Endothelial cell of umbilical vein (primary cell): ENCODE data around the gene ABI2. TPM values are rescaled to one million over a fixed set of nuclear protein-coding genes. Genes with fewer than 3 reads are reported as not detected.

Experiments used
- BruUV-seq: library from RNA; stranded (reverse); fragments of 400-500 nt; replicated peaks from 2 replicates; lab custom pipeline; 2021; lab: Mats Ljungman, UMichigan
- CTCF ChIA-PET: fragments of 300-600, 350-600 bp; sonication (Branson Sonifier 250); formaldehyde crosslinking; loops from one replicate; lab custom pipeline; 2021; ENCODE audit warnings: antibody characterized with exemption, inconsistent platforms; lab: Charles Lee
- POLR2A ChIA-PET: fragments of 300-600, 350-600 bp; sonication (Branson Sonifier 250); formaldehyde crosslinking; loops from one replicate; lab custom pipeline; 2021; ENCODE audit warnings: antibody characterized with exemption, inconsistent platforms; lab: Charles Lee
- DNase-seq: peaks from one replicate; pipeline ENCODE4 v3.0.0-alpha.2; 2011; ENCODE audit warnings: low read depth, low spot score
- FAIRE-seq: peaks from 2 replicates; lab custom pipeline; 2011; peaks lifted over from hg19 to GRCh38; lab: Jason Lieb, UNC
- H2AFZ ChIP-seq: 2 replicates; pipeline ENCODE4 v1.6.0; 2012; ENCODE audit warnings: low read depth, low read length, control low read depth, inconsistent platforms
- H3K27ac ChIP-seq: 2 replicates; pipeline ENCODE4 v1.5.1; 2011; ENCODE audit warnings: low read depth, mild to moderate bottlenecking, control low read depth, low read length, moderate library complexity; ENCODE audit not compliant: insufficient read depth
- H3K27me3 ChIP-seq, 2 experiments: 2 replicates each; pipeline versions ENCODE4 v1.6.0 to v1.6.1; 2011; ENCODE audit warnings: low read length in 2 of 2, mixed read lengths in 1 of 2; ENCODE audit not compliant: control insufficient read depth in 2 of 2, insufficient read depth in 2 of 2
- H3K36me3 ChIP-seq, 2 experiments: 2 replicates in 1 of 2; 3 replicates in 1 of 2; pipeline ENCODE4 v1.5.1; 2011; ENCODE audit warnings: low read length in 2 of 2, mild to moderate bottlenecking in 1 of 2, moderate library complexity in 1 of 2; ENCODE audit not compliant: control insufficient read depth in 2 of 2, insufficient read depth in 2 of 2; ENCODE audit errors: extremely low read depth in 1 of 2
- H3K4me1 ChIP-seq: 3 replicates; pipeline ENCODE4 v1.5.1; 2011; ENCODE audit warnings: mild to moderate bottlenecking, low read length; ENCODE audit not compliant: control insufficient read depth, insufficient read depth; ENCODE audit errors: extremely low read depth
- H3K4me2 ChIP-seq: 2 replicates; pipeline ENCODE4 v1.6.1; 2011; ENCODE audit warnings: low read length, control low read depth, mixed read lengths; ENCODE audit not compliant: insufficient read depth
- H3K4me3 ChIP-seq, 3 experiments: fragments of 200-600 bp in 1 of 3; sonication (generic), shearing (Covaris generic) in 1 of 3; replicated peaks in 1 of 3; 2 replicates each; pipeline ENCODE4 v1.5.1; 2011 to 2016; ENCODE audit warnings: control low read depth in 3 of 3, low read length in 3 of 3, mild to moderate bottlenecking in 2 of 3, inconsistent platforms in 1 of 3, low read depth in 1 of 3, moderate library complexity in 1 of 3; ENCODE audit not compliant: insufficient read depth in 1 of 3
- H3K79me2 ChIP-seq: 2 replicates; pipeline ENCODE4 v1.6.0; 2012; ENCODE audit warnings: low read length, inconsistent platforms; ENCODE audit not compliant: control insufficient read depth, insufficient read depth
- H3K9ac ChIP-seq: replicated peaks from 2 replicates; pipeline ENCODE3; 2011; ENCODE audit warnings: low read length, control low read depth; ENCODE audit not compliant: insufficient read depth; ENCODE audit errors: extremely low read depth
- H3K9me1 ChIP-seq: replicated peaks from 3 replicates; pipeline ENCODE4 v1.6.0; 2011; ENCODE audit warnings: mild to moderate bottlenecking, low read length; ENCODE audit not compliant: control insufficient read depth, insufficient read depth; ENCODE audit errors: extremely low read depth
- H3K9me3 ChIP-seq: replicated peaks from 2 replicates; pipeline ENCODE4 v1.5.1; 2012; ENCODE audit warnings: low read length, inconsistent platforms; ENCODE audit not compliant: control insufficient read depth, insufficient read depth
- H4K20me1 ChIP-seq: replicated peaks from 2 replicates; pipeline ENCODE3; 2011; ENCODE audit warnings: mild to moderate bottlenecking, low read length; ENCODE audit not compliant: control insufficient read depth, insufficient read depth; ENCODE audit errors: extremely low read depth
- CTCF ChIP-seq, 2 donors: IDR thresholded peaks; 1 replicate in 1 of 2; 2 replicates in 1 of 2; pipeline ENCODE4 v1.5.1; 2011; ENCODE audit warnings: low read length in 2 of 2, mild to moderate bottlenecking in 2 of 2, moderate library complexity in 2 of 2, control low read depth in 1 of 2, inconsistent platforms in 1 of 2, low read depth in 1 of 2; ENCODE audit not compliant: insufficient read depth in 1 of 2; ENCODE audit errors: extremely low read depth in 1 of 2
- EZH2 ChIP-seq: IDR thresholded peaks from 2 replicates; pipeline ENCODE4 v1.6.1; 2012; ENCODE audit warnings: borderline replicate concordance, low read depth, mild to moderate bottlenecking, moderate library complexity, low read length, inconsistent platforms; ENCODE audit not compliant: severe bottlenecking
- FOS ChIP-seq: IDR thresholded peaks from 2 replicates; pipeline ENCODE4 v1.6.1; 2011; ENCODE audit warnings: mild to moderate bottlenecking, low read length, moderate library complexity, borderline replicate concordance; ENCODE audit not compliant: insufficient read depth
- JUN ChIP-seq: IDR thresholded peaks from 2 replicates; pipeline ENCODE4 v1.6.1; 2011; ENCODE audit warnings: borderline replicate concordance, low read depth; ENCODE audit not compliant: insufficient read length, insufficient read depth
- MAX ChIP-seq: IDR thresholded peaks from 2 replicates; pipeline ENCODE4 v1.6.1; 2011; ENCODE audit not compliant: insufficient read depth, insufficient read length
- MYC ChIP-seq: IDR thresholded peaks from one replicate; pipeline ENCODE4 v1.6.1; 2011; ENCODE audit warnings: mild to moderate bottlenecking, low read depth, low read length
- POLR2A ChIP-seq: IDR thresholded peaks from 2 replicates; pipeline ENCODE4 v1.6.1; 2012; ENCODE audit warnings: low read depth, mild to moderate bottlenecking, control low read depth, low read length
- POLR2AphosphoS5 ChIP-seq: IDR thresholded peaks from 2 replicates; pipeline ENCODE4 v1.6.1; 2012; ENCODE audit warnings: low read depth, mild to moderate bottlenecking, control low read depth, low read length, moderate library complexity; ENCODE audit not compliant: insufficient read depth
- dilution Hi-C: fragments of 300-500 bp; cut with MboI; formaldehyde crosslinking; loops from one replicate; pipeline ENCODE4 v1.15.0; 2019; ENCODE audit warnings: low sequenced_read_pairs; ENCODE audit not compliant: extremely low pct_ligation_motif_present
- intact Hi-C: fragments of 100-400 bp; cut with micrococcal nuclease; formaldehyde crosslinking; loops from one replicate; pipeline ENCODE4 v1.10.0; 2022
- polyA plus RNA-seq, 4 experiments: library from polyadenylated mRNA; depleted of rRNA in 3 of 4; stranded (reverse) in 3 of 4; unstranded in 1 of 4; fragments of >200 nt; gene quantifications; 2 replicates each; pipeline versions ENCODE4 v1.2.1 to v1.2.3, GENCODE V29; 2011 to 2012; ENCODE audit warnings: missing spikeins in 1 of 4
- total RNA-seq: library from RNA; stranded (reverse); gene quantifications from 2 replicates; pipeline ENCODE4 v1.2.3, GENCODE V29; 2021

Gene ABI2
- total and polyA plus RNA-seq, 2 donors (not counting 3 experiments of a cell fraction or from before 2014, with no cell fraction given), result 35.7 to 61.0 TPM

- Histone ChIP-seq H3K4me3 (no peak overlapping the region), H3K4me2 (no peak overlapping the region), H3K79me2 (peaks cover 13% of the 10 kb centered on the region), H3K27me3 (no peaks in the 10 kb centered on the region), H4K20me1 (no peaks in the 10 kb centered on the region), H2AFZ (no peak overlapping the region), H3K27ac (no peak overlapping the region), H3K9me3 (no peaks in the 10 kb centered on the region), H3K36me3 (peaks cover 0 to 2% of the 10 kb centered on the region in 2 experiments), H3K4me1 (no peaks in the 10 kb centered on the region), H3K9me1 (no peaks in the 10 kb centered on the region), H3K9ac (no peak overlapping the region)
- ChIA-PET CTCF (interaction anchor here (1.2 kb wide), 1 partner anchor 338 kb away, joined by 3 read pairs; no protein-coding TSS in a partner anchor), POLR2A (interaction anchor here (0.6 kb wide), 1 partner anchor 41 kb away, joined by 3 read pairs; no protein-coding TSS in a partner anchor)
- no peak for FAIRE-seq
- TF ChIP-seq EZH2 (no peak), MAX (no peak), POLR2AphosphoS5 (no peak), CTCF (IDR thresholded peaks at IDR 0.05; ENCODE audit: extremely low read depth in 1 of 2, insufficient read depth in 1 of 2, low read depth in 1 of 2, low read length in 2 of 2) (no peak), POLR2A (no peak), JUN (no peak), MYC (no peak), FOS (no peak)
- dilution Hi-C loops (no loop called here), intact Hi-C loops (no loop called here)
- DNase-seq, result no peak
- BruUV-seq, result no TSS peak
Measured at GRCh38 chr2:203476881-203477280, 148.7 kb downstream of the ABI2 start.
